Stromal cell of bone marrow (primary cell): ENCODE results near the gene ZYX.
"Not testable (repeated sequence)": the region's sequence is repeated elsewhere in the genome, so short reads cannot be mapped to it uniquely, and the experiment has no call there.

Experiments used
- DNase-seq: peaks from one replicate; pipeline ENCODE4 v3.0.0-alpha.2; 2012; ENCODE audit warnings: low read depth

The ZYX gene

DNA sequence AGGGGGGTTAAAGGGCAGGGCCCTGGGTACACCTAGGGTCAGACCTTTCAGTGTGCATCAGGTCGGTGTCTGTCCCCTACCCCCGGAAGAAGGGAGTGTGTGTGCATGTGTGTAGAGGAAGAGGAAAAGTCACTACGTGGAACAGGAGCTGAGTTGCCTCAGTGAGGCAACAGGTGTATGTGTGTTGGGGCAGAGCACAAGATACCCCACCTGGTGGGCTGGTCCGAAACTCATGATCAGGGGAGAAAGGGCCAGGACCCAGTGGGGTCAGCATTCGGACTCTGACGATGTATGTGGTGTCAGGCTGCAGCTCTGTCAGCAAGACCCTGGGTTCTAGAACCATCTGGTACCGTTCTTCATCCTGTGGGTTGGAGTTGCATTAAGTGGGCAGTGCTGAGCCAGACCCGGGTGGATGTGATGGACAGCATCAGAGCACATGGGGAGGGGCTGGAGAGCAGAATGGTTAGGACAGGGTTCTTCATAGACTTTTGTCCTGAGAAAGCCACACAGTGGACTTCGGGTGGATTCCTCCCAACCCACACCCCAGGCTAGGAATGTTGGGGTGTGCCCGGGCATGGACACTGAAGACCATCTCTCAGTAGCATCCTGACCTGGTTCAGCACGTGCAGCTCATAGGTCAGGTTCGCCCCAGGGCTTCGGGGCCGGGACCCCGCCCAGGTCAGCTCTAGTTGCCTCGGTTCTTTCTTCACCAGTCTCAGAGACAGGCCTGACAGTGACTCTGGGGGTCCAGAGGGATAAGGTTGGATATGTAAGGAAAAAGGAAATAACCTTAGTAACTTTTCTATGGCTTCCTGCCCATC lies 16.8 kb downstream of the ZYX start:
- no peak for DNase-seq

DNA sequence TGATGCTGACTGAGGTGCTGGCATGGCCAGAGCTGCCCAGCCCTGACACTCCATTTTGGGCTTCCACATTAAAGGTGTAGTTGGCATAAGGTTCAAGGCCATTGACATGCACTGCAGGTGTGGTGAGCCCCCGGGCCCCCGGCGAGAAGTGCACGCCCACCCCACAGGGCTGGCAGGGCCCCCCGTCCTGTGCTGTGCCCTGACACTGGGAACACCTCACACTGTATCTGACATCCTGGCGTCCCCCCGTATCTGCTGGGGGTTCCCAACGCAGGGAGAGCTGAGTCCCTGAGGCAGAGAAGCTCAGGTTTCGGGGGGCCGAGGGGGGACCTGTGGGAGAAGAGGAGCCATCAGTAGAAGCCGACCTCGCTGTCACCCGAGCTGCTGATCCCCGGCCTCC lies 17.5 kb downstream of the ZYX start:
- DNase-seq: no peak

DNA sequence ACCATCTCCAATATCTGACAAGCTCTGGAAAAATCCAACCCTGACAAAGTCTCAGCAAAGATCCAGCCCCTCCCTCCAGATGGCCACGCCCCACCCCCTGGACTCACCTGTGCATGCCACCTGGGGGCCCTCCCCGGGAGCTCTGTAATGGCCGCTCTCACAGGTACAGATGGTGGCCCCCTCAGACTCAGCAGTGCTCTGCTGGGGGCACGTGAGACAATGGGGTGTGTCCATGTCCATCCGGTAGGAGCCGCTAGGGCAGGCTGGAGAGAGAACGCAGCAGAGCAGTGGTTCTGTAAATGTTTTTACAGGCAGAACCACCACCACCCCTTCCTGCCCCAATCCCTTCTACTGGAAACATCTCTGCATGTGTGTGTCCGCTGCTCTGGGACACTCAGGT lies 18.0 kb downstream of the ZYX start:
- DNase-seq: no peak

DNA sequence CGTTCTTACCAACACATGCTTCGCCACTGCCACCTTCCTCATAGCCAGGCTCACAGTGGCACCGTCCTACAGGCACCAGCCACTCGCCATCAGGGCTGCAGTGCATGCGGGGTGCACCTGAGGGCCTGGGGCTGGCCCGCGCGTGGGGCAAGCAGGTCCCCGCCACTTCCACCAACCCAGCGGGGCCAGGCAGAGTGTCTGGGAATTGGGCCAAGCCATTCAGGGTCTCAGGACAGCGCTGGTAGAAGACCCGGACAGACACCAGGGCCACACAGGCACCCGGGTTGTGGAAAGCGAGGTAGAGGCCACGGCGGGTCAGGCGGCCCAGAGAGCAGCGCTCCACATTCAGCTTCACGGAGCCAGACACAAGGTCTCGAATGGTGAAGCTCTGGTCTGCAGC lies 18.5 kb downstream of the ZYX start:
- no peak for DNase-seq

DNA sequence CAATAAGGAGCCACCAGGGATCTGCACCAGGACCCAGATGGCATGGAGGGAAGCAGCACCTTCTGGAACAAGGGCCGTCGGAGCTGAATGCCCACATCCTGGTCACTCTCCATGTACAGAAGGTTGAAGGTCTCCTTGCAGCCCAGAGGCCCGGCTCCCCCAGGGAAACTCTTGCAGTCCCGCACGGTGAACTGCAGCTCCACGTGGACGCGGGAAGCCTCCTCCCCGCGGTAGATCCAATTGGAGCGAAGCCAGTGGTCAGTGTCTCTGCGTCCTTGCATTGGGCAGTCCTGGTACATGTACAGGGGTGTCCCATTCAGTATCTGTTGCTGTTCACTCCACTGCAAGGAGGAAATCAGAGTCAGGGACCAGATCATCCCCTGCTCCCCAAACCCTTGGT lies 20.1 kb downstream of the ZYX start:
- no peak for DNase-seq

DNA sequence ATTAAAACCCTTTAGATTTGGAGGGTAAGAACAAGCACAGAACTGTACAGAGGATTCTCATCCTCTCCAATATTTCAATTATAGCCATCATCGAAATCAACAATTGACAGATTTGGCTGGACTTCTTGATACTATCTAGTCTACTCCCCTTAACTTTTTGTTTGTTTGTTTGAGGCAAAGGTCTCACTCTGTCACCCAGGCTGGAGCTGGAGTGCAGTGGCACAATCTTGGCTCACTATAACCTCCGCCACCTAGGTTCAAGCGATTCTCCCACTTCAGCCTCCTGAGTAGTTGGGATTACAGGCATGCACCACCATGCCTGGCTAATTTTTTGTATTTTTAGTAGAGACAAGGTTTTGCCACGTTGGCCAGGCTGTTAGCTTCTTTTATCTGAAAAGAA lies 21.1 kb downstream of the ZYX start:
- not testable (repeated sequence) for DNase-seq

DNA sequence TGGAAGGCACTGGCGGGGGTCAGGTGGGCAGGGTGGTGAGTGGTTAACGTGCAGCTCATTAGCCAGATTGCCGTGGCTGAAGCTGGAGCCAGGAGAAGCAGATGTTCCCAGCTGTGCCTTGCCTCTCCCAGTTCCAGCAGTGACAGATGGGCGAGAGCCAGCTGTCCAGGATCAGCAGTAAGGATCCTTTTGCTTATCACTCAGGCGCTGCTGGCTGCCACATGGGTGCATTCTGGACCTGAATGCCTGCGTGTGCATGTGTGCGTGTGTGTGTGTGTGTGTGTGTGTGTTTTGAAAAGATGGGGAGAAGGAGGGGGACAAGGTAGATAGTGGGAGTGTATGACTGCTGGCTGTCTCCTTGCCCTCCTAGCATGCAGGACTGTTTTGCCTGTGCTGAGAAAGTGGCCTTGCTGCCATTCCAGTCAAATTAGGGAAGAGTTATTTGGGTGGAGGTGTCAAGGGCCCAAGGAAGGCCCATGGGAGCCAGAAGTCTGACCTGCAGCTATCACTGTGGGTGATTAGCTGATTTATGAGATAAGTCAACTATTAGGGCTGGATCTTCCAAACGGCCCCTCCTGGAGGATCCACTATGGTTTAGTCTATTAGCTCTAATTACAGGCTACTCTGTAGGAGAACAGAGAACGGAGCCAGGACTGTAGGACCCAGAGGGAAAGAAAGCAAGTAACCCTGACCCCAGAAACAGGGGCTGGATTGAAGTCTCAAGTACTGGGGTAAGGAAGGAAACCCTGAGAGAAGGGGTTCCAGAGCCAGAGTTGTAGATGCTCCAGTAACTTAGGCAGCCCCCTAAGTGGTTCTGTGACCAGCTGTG lies 24.2 kb downstream of the ZYX start:
- DNase-seq: no peak

DNA sequence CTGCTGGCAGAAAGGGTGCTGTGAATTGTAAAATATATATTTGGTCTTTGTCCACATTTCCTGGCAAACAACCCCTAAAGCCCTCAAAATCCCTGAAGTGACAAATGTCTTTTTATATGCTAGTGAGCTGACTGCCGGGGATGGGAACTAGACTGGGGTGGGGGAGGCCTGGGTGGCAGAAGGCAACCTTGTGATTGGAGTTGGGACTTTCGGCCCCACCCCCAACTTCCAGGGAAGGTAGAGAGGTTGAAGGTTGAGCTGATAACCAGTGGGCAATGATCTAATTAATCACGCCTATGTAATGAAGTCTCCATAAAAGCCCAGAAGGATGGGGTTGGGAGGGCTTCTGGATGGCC lies 24.8 kb downstream of the ZYX start:
- no peak for DNase-seq

DNA sequence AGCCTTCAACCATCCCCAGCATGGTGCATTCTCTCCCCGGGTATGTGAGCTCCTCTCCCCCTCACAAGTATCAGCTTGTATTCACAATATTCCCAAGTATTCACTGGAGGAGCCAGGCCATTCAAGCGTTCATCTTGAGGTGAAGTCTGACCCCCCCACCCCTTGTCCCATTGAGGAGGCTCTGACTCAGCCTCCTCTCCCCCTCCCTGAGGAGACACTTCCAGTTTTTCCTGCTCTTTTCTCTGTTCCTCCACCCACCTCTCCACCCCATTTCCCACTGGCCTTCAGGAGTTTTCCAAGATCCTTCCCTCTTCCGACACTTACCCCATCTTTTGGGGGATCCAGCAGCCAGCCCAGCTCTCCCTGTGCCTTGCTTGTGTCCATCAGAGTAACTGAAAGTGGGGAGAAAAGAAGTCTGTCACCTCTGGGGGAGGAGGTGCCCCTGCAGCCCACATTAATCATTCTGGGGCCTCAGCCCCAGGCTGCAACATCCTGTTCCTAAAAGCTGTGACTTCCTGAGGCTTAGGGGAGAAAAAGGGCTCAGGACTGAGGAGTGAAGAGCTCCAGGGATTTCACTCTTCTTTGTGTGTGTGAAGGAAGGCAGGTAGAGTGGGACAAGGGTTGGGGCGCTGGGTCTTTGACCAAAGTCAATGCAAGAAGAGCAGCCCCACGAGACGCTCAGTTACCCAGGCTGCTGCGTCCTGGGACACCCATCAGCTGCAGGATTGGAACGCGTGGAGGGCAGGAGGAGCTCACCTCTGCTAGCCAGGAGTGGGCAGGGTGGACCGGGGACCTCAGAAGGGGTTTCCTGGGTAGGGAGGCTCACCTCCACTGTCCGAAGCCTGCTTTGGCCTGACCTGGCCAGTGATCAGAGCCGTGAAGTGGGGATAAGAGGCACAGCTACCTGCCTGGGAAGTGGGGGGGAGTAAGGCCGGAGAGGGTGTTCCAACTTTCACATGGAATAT lies 26.4 kb downstream of the ZYX start:
- DNase-seq: no peak

DNA sequence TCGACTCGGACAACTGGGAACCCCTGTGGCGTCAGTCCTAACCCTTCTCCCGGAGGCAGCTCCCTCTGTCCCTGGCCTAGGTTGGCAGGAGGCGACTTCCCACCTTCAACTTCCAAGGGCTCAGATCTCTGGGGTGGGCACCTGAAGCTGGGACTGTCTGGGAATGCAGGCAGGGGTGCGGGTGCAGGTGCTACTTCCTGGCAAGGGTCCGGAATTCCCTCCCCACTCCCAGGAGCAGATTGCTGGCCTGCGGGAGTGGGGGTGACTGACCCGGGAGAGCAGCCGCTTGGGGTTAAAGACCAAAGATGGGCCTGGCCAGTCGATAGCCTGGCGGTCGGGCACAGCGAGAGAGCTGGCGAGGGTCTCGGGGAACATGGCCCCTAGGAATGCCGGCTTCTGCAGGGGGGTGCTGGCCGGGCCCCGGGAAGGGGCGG lies 27.1 kb downstream of the ZYX start:
- no peak for DNase-seq

DNA sequence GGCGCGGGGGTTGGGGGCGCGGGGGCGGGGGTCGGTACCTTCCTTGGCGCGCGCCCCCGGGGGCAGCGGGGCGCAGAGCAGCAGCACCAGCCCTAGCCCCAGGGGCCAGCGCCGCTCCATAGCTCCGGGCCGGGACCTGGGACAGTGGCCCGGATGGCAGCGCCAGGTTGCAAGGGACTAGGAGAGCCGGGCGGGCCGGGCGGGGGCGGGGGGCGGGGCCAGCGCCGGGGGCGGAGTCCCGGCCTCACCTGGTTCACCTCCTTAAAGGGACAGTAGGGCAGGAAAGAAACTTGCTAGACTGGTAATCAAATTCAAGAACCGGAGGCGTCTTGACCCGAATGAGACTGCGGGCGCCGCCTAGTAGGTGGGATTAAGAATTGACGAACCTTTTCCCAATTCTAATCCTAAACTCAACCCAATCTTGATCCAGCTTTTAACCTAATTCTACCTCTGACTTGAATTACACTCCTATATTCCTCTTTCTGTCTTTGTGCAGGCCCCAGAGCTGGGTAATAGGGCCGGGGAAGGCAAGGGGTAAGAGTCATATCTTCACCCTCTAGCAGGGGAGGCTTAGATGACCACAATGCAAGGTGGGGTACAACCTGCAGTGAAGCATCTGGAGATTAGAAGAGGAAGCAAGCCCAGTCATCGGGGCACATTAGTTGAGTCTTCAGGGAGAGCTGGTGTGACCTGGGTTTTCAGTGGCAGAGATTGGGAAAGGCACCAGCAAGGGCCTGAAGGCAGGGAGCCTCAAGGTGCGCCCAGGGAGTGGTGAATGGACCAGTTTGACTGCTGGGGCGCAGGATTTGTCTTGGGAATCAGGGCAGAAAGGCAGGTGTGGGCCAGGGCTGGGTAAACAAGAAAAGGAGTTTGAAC lies 27.8 kb downstream of the ZYX start, which contains the start of gene EPHA1:
Gene EPHA1 (minus strand): TSS at position 171 of the 876 bp plus-strand sequence. CDS start 51 bp downstream, at position 120.
- DNase-seq: no peak

DNA sequence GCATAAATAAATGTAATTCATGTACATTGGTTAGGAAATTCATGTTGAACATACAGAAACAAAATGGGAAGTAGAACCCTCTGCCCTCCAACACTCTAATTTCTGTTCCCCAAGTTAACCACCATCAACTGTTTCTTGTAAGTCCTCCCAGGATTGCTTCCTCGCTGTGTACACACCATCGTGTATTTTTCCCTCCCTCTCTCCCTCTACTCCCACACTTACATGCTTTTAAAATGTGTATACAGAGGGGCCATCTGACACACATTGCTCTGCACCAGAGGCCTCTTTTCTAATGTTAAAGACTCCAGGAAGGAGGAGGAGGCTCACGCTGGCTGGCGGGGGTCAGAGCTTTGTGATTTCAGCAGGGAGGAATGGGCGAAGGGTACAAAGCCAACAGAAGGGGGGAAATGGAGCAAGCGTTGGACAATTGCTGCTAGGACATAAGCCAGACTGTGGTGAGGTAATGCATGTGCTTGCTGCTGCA lies 29.4 kb downstream of the ZYX start:
- peak; percentile 38 for DNase-seq

DNA sequence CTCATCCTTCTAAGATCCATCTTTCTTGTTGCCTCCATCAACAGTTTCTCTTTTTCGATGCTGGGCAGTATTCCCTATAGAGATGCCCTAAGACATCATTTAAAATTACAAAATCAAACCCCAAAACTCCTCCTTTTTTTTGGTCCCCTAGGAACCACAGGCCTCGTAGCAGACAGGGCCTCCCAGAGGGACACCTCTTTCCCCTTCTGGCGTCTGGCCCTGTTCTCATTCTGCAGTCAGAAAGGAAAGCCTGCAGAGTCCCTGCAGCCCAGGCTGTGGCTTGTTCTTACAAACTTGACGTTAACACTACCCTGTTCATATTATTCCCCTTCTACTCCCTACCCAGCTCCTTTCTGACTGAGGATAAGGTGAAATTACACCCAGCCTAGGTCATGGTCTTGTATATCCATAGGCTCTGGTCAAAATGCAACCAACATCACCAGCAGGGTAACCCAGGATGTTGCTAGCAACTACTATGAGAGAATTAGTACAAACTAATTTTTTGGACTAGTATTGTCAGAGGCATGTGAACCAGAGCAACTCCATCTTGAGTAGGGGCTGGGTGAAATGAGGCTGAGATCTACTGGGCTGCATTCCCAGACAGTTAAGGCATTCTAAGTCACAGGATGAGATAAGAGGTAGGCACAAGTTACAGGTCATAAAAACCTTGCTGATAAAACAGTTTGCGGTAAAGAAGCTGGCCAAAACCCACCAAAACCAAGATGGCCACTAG lies 31.0 kb downstream of the ZYX start:
- no peak for DNase-seq

DNA sequence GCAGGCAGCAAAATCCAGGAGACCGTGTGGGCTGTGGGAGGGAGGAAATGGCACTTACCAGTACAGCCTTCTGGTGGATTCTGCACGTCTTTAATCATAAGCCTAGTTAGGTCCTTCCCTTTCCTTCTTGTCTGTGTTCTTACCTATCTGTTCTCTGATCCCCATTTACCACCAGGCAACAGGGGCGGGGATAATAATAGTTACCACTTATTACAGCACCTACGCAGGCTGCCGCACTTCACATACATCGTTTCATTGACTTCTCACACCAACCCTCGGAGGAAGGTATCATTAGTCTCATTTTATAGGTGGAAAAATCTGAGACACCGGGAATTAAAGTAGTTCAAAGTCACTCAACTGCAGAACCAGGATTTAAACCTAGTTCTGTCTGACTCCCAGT lies 32.0 kb downstream of the ZYX start:
- no peak for DNase-seq

DNA sequence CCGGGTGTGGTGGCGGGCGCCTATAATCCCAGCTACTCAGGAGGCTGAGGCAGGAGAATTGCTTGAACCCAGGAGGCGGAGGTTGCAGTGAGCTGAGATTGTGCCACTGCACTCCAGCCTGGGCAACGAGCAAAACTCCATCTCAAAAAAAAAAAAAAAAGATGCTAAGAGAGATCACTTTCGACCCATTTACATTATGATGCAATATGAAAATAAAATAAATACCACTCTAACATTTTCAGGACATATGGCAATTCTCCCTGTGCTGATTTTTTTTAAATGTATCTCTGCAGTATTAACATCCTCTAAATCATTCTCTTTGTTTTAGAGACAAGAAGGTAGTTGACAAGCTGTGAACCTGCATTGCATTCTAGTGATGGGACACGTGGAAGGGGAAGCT lies 34.1 kb downstream of the ZYX start:
- DNase-seq: not testable (repeated sequence)

DNA sequence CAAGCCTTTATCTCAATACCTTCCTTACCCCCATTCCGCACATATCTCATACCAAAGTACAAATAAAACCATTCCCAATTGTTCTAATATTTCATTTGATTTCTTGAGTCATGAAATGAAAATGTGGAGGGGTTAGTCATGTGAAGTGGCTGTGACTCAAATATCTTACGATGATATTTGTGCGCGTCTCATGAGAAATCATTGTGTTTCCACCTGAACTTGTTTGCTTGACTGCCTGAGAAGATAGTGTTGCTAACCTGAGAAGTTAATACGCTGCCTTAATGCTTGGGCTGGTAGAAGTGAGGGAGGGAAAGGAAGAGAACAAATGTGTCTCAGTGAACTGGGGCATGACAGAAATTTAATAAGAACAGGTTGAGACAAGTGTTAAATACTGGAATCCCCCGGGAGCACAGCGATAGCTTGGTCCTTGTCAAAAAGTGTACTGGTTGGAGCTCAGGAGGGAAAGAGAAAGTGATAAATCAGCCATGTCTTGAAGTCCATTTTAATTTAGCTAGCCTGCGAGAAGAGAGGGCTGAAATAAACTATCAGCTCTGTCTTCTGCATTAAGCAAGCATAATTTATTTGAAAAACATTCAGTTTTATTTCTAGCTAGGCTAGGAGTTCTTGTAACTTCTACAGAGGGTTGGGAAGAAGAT lies 34.7 kb downstream of the ZYX start:
- DNase-seq: no peak

DNA sequence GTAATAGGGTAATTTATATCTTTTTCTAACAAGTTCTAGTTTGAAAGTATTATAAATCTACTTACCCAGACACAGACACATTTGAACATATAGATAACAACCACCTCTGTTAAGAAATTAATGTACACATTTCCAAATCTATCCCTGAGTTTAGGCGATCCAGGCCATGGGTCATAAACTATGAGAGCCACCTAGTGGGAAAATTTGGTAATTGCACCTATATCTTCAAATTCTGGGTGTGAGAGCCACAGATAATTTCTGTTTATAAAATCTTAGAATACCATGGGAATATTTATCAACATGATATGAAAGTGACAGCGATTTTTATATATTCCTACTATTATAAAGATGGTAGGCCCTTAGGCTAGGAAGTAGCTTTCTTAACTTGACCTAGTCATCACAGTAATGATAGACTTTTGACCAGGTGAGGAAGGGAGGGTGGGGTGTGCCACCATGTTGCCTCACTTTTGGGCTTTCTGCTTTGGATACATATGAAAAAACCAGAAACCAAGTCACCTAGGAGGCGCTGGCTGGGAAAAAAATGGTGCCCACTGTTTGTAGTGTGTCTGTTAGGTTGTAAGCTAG lies 35.5 kb downstream of the ZYX start:
- DNase-seq: peak; percentile 28

DNA sequence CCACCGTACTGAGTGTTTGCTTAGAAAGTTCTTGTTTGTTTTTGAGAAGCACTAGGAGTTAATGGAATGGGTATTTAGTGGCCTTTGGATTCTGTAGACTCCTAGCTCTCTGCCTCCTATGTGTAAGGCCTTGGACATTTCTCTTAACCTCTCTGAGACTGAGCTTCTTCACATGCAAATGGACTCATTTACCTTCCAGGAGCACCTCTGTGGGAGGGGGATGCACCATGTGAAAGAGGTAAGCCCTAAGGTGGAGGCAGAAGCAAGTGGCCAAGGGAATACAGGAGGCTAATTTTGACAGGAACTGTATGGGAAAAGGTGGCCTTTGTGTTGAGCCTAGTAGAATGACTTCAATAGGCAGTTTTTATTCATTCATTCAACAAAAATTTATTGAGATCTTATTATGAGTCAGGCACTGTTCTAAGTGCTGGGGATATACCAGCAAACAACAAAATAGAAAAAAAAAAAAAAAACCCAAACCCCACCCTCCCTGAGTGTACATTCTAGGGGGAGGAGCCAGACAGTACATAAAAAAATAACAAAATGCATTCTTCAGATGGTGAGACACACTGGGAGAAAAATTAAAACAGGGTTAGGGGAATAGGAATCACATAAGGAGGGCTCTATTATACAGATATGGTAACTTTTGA lies 36.7 kb downstream of the ZYX start:
- no peak for DNase-seq
